ENCODE data around the gene CCDC92B.
A peak's percentile ranks its signal among the peaks of the same experiment; 100 is the strongest.
"Not testable (repeated sequence)": the region's sequence is repeated elsewhere in the genome, so short reads cannot be mapped to it uniquely, and the experiment has no call there.

CCDC92B gene

DNA sequence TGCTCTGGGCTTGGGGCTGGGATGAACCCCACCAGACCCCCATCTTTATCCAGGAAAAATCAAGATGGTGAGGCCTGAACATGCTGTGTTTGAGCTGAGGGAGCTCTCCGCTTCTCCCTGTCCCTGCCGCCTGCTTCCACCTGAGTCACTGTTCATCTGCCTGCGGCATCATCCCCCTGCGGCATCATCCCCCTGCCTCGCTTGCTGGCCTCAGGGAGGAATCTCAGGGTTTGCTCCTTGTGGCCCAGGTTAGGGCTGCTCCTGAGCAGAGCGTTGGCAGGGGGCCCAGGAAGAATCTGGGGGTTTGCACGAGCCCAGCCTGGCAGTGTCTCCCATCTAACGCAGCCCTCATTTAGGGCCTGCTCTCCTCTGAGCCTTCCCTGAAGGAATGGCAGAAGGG is 35.4 kb upstream of the CCDC92B start:
- DNase-seq (ENCODE audit: low spot score in 2 of 2) (no peak), ATAC-seq (ENCODE audit: low read depth) (no peak)
- Mint-ChIP-seq H3K36me3 (no peaks in the 10 kb centered on the region), H3K27me3 (peaks cover 2% of the 10 kb centered on the region), H3K27ac (no peak overlapping the region), H3K4me3 (no peak overlapping the region), H3K9me3 (no peaks in the 10 kb centered on the region), H3K4me1 (peaks cover 2% of the 10 kb centered on the region)

DNA sequence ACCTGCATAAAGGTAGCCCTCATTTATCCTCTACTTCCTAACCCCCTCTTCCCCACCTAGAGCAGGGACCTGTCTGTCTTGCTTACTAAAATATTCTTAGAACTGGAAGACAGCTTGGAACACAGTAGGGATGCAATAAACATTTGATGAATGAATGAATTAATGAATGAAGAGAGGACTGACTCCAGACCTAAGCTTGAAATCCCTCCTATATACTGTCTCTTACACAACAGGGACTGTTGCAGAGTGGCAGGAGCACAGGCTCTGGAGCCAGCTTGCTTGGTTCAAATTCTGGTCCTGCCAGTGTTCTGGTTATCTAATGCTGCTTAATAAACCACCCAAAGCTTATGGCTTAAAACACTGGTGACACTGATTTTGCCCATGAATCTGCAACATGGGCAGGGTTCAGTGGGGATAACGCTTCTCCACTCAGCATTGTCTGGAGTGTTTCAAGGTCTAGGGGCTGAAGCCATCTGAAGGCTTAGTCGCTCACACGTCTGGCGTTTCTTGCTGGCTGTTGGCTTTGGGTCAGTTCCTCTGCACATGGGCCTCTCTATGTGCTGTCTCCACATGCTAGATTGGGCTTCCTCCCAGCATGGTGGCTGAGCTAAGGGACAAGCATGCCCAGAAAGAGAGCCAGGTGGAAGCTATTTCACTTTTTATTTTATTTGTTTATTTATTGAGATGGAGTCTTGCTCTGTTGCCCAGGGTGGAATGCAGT is 34.0 kb upstream of the CCDC92B start:
- no peak overlapping the region for H3K4me3 Mint-ChIP-seq
- no peaks in the 10 kb centered on the region for H3K4me1 Mint-ChIP-seq
- DNase-seq (ENCODE audit: low spot score in 2 of 2) (no peak), ATAC-seq (ENCODE audit: low read depth) (no peak)
- peaks cover 7% of the 10 kb centered on the region for H3K27me3 Mint-ChIP-seq
- no peaks in the 10 kb centered on the region for H3K9me3 Mint-ChIP-seq
- no peaks in the 10 kb centered on the region for H3K36me3 Mint-ChIP-seq
- H3K27ac Mint-ChIP-seq: no peak overlapping the region

DNA sequence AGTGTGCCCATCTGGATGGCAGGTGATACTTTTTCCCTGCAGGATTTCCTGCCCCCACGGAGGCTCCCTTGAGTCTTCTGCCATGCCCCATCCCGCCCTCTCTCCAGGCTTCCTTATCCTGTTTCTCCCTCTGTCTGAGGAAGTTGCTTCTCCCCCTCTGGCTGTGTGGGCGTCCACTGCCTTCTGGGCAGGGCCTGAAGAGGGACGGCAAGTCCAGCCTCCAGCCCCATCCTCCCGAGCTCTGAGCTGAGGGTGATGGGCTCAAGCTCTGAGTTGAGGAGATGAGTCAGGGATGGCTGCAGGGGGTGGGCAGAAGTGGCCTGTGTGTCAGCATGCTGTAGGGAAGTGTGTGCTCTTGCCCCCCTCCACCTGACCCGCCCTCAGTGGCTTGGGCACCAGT is 32.6 kb upstream of the CCDC92B start:
- no peak for DNase-seq (ENCODE audit: low spot score in 2 of 2)
- no peaks in the 10 kb centered on the region for H3K36me3 Mint-ChIP-seq
- peaks cover 12% of the 10 kb centered on the region for H3K27me3 Mint-ChIP-seq
- H3K9me3 Mint-ChIP-seq: no peaks in the 10 kb centered on the region
- H3K4me3 Mint-ChIP-seq: no peak overlapping the region
- H3K4me1 Mint-ChIP-seq: peaks cover under 1% of the 10 kb centered on the region
- no peak overlapping the region for H3K27ac Mint-ChIP-seq
- ATAC-seq (ENCODE audit: low read depth): no peak

DNA sequence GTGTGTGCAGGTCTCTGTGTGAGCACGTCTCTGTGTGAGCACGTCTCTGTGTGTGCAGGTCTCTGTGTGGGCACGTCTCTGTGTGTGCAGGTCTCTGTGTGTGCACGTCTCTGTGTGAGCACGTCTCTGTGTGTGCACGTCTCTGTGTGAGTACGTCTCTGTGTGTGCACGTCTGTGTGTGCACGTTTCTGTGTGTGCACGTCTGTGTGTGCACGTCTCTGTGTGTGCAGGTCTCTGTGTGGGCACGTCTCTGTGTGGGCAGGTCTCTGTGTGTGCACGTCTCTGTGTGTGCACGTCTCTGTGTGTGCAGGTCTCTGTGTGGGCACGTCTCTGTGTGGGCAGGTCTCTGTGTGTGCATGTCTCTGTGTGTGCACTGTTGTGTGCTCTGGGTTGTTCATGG is 32.1 kb upstream of the CCDC92B start:
- not testable (repeated sequence) for H3K9me3 Mint-ChIP-seq, H3K27ac Mint-ChIP-seq, H3K4me3 Mint-ChIP-seq

DNA sequence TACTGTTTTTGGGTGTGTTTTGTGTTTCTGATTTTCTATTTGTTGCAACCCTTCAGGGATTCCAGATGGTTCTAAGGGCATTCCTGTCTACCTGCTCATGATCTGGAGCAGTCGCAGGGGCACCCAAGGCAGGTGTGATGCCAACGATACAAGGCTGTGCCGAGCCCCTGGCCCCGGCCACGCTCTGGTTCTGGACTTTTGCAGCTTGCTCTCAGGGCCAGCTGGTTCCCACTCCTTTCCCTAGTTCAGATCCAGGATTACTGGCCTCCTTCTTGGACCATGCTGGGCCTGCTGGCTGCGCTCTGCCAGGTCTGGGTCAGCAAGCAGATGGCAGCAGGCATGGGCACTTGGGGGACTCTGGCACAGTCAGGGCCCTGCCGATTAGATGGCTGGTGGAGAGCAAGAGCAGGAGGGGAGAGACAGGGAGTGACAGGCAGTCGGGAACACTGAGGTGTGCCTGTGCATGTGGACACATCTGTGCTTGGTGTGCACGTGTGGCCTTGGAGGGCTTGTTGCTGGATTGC is 31.5 kb upstream of the CCDC92B start:
- H3K36me3 Mint-ChIP-seq: no peaks in the 10 kb centered on the region
- ATAC-seq (ENCODE audit: low read depth): no peak

More for the DNA sequence above, 32.1 kb upstream of the CCDC92B start:
- not testable (repeated sequence) for H3K36me3 Mint-ChIP-seq; DNase-seq (ENCODE audit: low spot score in 2 of 2); ATAC-seq (ENCODE audit: low read depth); H3K4me1 Mint-ChIP-seq
- peaks cover 16% of the 10 kb centered on the region for H3K27me3 Mint-ChIP-seq

DNA sequence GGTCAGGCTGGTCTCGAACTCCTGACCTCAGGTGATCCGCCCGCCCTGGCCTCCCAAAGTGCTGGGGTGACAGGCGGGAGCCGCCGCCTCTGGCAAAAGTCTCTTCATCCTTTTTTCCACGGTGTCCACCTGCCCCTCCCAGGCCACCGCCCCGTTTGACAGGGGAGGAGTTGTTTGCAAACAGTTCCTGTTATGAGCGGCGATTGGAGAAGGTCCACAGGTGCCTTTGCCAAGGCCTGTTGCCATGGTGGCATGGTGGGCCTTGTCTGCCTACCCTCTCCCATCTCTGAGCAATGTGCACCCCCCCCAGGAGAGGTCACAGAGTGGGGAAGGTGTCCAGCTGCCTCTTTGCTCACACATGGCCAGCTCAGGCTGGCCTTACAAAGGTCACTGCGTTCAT is 30.8 kb upstream of the CCDC92B start:
- H3K36me3 Mint-ChIP-seq: no peaks in the 10 kb centered on the region
- H3K9me3 Mint-ChIP-seq: no peaks in the 10 kb centered on the region
- ATAC-seq (ENCODE audit: low read depth) (no peak), DNase-seq (ENCODE audit: low spot score in 2 of 2) (no peak)
- H3K27me3 Mint-ChIP-seq: peaks cover 20% of the 10 kb centered on the region
- peaks cover 4% of the 10 kb centered on the region for H3K4me1 Mint-ChIP-seq
- no peak overlapping the region for H3K4me3 Mint-ChIP-seq
- H3K27ac Mint-ChIP-seq: no peak overlapping the region

More for the DNA sequence above, 31.5 kb upstream of the CCDC92B start:
- H3K4me3 Mint-ChIP-seq: no peak overlapping the region
- DNase-seq (ENCODE audit: low spot score in 2 of 2): no peak
- peaks cover 16% of the 10 kb centered on the region for H3K27me3 Mint-ChIP-seq
- no peak overlapping the region for H3K27ac Mint-ChIP-seq
- H3K4me1 Mint-ChIP-seq: peaks cover 4% of the 10 kb centered on the region
- no peaks in the 10 kb centered on the region for H3K9me3 Mint-ChIP-seq

DNA sequence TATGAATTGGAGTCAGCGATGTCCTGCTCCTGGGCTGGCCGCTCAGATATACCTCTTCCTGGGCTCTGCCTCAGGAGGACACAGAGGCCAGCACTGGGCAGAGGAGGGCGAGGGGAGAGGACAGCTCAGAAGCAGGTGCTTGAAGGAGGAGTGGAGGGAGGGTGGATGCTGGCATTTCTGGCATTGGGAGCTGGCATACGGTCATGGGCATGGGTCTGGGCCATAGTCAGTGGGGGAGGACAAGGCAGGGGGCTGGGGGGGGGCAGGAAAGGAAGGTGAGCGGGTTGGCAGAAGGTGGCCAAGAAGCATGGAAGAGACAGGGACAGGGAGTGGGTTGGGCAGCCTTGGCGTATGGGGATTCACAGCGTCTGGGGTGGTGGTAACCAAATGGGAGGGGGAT is 30.1 kb upstream of the CCDC92B start:
- DNase-seq (ENCODE audit: low spot score in 2 of 2) (no peak), ATAC-seq (ENCODE audit: low read depth) (no peak)
- Mint-ChIP-seq H3K4me1 (peaks cover 4% of the 10 kb centered on the region), H3K36me3 (no peaks in the 10 kb centered on the region), H3K27me3 (peaks cover 25% of the 10 kb centered on the region), H3K9me3 (no peaks in the 10 kb centered on the region), H3K27ac (no peak overlapping the region), H3K4me3 (no peak overlapping the region)

DNA sequence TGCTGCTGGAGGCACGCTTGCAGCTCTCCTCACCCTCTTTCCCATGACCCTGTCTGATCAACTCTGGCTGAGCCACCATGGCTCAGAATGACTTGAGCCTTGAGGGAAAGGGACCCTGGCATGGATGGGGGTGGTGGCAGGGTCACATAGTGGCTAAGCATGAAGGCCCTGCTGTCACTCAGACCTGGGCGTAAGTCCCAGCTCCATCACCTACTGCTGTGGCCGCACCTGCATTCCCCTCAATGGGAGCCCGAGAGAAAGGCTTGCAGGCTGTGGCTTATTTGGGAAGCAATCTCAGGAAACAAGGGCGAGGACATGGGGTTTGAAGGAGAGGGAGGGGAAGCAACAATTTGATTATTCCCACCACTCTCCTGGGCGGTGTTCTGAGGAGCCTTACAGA is 29.0 kb upstream of the CCDC92B start:
- ATAC-seq (ENCODE audit: low read depth): no peak
- H3K4me3 Mint-ChIP-seq: no peak overlapping the region

DNA sequence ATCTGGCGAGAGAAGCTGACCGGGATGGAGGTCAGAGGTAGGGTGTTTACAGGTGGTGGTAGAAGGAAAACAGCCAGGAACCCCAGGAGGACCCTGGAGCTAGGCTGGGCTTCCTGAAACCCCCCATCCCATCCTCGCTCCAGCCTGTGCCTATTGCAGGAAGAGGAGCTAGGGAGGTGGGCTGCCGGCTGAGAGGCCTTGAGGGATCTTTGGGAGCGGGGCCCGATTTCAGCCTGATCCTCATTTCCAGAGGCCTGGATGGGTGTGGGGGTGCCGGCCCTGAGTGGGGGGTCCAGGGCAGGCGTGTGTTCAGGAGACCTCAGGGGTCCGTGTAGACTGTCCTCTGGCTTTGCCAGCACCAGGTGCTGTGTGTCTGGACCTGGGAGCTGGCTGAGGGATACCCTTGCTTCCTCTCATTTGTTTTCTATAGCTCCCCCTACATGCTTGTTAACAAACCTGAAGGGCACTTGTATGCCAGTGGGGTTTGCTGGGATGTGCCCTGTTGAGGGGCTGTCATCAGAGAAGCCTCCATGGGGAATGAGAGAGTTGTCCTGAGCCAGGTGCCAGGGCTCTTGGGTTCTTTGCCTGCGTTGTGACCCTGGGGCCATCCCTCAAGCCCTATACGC is 27.9 kb upstream of the CCDC92B start:
- H3K9me3 Mint-ChIP-seq: no peaks in the 10 kb centered on the region
- ATAC-seq (ENCODE audit: low read depth) (no peak), DNase-seq (ENCODE audit: low spot score in 2 of 2) (no peak)
- H3K27ac Mint-ChIP-seq: no peak overlapping the region
- H3K4me1 Mint-ChIP-seq: peaks cover 4% of the 10 kb centered on the region
- H3K36me3 Mint-ChIP-seq: no peaks in the 10 kb centered on the region
- H3K27me3 Mint-ChIP-seq: peaks cover 36% of the 10 kb centered on the region
- H3K4me3 Mint-ChIP-seq: no peak overlapping the region

More for the DNA sequence above, 29.0 kb upstream of the CCDC92B start:
- Mint-ChIP-seq H3K9me3 (no peaks in the 10 kb centered on the region), H3K27me3 (peaks cover 31% of the 10 kb centered on the region), H3K27ac (no peak overlapping the region), H3K4me1 (peaks cover 4% of the 10 kb centered on the region), H3K36me3 (no peaks in the 10 kb centered on the region)
- DNase-seq (ENCODE audit: low spot score in 2 of 2): no peak

DNA sequence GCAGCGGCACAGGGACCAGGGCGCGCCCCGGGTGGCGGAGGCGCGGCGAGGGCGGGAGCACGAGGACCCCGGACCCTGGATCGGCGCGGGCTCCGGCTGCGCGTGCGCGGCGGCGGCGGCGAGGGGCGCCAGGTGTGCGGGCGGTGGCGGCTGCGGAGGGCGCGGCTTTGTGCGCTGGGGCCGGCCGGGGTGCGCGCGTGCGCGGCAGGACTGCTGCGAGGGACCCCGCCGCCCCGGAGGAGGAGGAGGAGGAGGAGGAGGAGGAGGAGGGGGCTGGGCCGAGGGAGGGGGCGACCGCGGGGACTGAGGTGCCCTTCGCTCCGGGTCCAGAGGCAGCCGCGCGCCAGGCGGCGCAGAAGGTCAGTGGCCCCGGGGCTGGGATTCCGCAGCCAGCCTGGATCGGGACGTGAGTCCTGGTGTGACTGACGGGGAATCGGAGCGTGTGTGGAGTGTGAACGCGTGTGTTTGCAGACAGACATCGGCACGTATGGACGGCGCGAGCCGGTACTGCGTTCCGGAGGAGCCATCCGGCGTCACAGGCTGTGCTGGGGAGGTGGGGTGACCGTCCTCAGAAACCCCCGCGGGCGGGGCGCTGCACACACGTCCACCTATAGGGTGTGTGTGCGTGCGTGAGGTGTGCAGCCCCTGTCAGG is 27.3 kb upstream of the CCDC92B start:
- DNase-seq (ENCODE audit: low spot score in 2 of 2) (no peak), ATAC-seq (ENCODE audit: low read depth) (peak; percentile 61)
- Mint-ChIP-seq H3K4me3 (peak overlapping the region; percentile 49), H3K36me3 (no peaks in the 10 kb centered on the region), H3K4me1 (peaks cover 4% of the 10 kb centered on the region), H3K27me3 (peaks cover 36% of the 10 kb centered on the region), H3K9me3 (no peaks in the 10 kb centered on the region), H3K27ac (no peak overlapping the region)

DNA sequence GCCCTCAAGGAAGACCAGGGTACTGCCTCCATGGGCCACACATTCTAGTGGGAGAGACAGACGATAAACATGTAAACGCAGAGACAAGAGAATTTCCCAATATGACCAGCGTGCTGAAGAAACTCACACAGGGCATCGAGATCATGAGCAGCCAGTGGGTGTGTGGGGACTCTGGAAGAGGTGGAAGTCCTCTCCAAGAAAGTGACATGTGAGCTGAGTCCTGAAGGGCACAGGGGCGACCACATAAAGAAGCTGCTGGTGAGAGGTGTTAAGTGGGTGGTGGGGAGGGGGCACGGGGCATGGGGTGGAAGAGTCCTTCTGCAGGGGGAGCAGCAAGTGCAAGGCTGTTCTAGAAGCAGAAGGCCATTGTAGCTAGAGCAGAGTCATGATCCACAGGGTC is 25.8 kb upstream of the CCDC92B start:
- ATAC-seq (ENCODE audit: low read depth) (no peak), DNase-seq (ENCODE audit: low spot score in 2 of 2) (no peak)
- no peaks in the 10 kb centered on the region for H3K9me3 Mint-ChIP-seq

DNA sequence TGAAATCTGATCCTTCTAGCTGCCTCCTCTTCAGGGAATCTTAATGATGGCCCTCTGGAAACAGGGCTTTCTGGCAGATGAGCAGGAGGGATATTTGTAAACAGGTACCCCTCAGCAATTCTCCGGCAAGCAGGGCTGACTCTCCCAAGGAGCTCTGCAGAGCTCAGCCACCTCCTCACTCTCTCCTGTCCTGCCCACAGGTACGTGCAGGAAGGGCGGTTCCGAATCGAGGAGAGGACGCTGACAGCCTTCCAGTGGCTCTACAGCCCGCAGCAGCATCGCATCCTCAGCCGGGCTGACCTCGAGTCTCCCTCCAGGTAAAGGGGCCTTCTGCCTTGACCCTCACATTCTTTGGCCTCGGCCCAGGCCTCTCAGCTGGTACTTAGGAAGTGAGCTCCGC is 20.7 kb upstream of the CCDC92B start:
- no peak overlapping the region for H3K27ac Mint-ChIP-seq
- H3K36me3 Mint-ChIP-seq: no peaks in the 10 kb centered on the region
- H3K4me3 Mint-ChIP-seq: no peak overlapping the region
- DNase-seq (ENCODE audit: low spot score in 2 of 2) (no peak), ATAC-seq (ENCODE audit: low read depth) (no peak)
- peaks cover 17% of the 10 kb centered on the region for H3K27me3 Mint-ChIP-seq
- H3K4me1 Mint-ChIP-seq: peaks cover 4% of the 10 kb centered on the region
- H3K9me3 Mint-ChIP-seq: no peaks in the 10 kb centered on the region

More for the DNA sequence above, 25.8 kb upstream of the CCDC92B start:
- Mint-ChIP-seq H3K27me3 (peaks cover 35% of the 10 kb centered on the region), H3K36me3 (no peaks in the 10 kb centered on the region), H3K4me3 (peak overlapping the region; percentile 15), H3K27ac (no peak overlapping the region), H3K4me1 (peaks cover 4% of the 10 kb centered on the region)

DNA sequence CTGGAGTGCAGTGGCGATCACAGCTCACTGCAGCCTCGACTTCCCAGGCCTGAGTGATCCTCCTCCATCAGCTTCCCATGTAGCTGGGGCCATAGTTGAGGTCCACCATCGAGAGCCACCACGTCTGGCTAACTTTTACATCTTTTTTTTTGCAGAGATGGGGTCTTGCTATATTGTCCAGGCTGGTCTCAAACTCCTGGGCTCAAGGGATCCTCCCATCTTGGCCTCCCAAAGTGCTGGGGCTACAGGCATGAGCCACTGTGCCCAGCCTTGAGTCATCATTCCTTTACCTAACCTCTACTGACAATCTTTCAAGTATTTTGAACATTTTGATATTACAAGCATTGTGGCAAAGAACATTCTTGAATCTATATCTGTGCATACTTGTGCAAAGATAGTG is 9.4 kb upstream of the CCDC92B start:
- no peak overlapping the region for H3K27ac Mint-ChIP-seq
- H3K27me3 Mint-ChIP-seq: peaks cover 20% of the 10 kb centered on the region
- H3K36me3 Mint-ChIP-seq: peaks cover 1% of the 10 kb centered on the region
- no peak overlapping the region for H3K4me3 Mint-ChIP-seq
- DNase-seq (ENCODE audit: low spot score in 2 of 2): no peak
- H3K4me1 Mint-ChIP-seq: peaks cover 2% of the 10 kb centered on the region
- no peaks in the 10 kb centered on the region for H3K9me3 Mint-ChIP-seq
- ATAC-seq (ENCODE audit: low read depth): no peak

Measured in memory B cell (primary cell).